Measurements from ENCODE around the gene MAEA.

MAEA gene

DNA sequence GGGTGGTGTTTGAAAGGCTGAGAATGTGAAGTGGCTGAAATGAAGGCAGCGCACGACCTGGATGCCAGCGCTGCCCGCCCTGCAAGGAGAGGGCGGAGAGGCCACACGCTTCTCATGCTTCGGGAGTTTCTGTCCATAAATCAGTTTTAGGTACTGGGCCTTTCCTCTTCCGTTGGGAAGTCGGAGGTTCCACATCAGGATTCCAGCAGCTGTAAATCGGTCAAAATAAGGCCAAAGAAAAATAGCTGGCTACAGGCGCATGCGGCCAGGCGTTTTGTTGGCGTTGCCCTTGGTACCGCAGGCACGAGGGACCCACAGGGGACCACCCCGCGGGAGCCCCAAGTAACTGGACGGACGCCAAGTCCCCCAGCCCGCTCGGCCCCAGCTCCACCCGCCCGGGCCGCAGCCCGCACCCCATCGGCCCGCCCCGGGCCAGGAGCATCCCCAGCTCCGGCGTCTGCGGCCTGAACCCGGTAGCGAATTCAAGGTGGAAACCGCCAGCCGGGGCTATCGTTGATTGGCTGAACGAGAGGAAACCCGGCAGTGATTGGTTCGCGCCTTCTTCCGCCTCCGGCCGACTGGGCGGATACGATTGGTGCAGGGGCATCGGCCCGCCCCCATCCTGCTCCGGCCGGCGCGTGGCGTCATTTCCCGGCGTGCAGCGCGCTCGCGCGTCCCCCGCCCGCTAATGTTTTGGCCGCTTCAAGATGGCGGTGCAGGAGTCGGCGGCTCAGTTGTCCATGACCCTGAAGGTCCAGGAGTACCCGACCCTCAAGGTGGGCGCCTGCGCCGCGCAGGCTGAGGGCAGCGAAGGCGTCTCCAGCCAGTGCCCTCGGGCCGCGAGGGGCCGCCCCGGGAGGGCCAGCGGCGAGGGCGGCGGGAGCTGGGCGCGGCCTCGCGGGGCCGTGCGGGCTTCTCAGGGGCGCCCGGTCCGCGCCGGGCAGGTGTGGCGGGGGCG lies at the start of gene MAEA:
Gene MAEA (plus strand): TSS at position 685 of the 958 bp plus-strand sequence. CDS start 23 bp downstream, at position 708.
- peak; percentile 98 for DNase-seq

DNA sequence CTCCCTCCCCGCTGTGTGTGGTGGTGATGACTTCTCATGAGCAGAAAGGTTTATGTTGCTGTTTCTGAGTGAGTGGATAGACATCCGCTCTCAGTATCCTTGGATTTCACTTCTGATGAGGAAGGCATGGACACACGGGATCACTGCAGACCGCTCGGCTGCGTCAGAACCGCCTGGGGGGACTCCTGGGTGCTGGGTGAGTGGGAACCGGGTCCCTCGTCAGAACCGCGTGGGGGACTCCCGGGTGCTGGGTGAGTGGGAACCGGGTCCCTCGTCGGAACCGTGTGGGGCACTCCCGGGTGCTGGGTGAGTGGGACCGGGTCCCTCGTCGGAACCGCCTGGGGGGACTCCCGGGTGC lies 49.8 kb upstream of the MAEA start:
- no peak for DNase-seq

- no peak for DNase-seq
Measured at GRCh38 chr4:1240721-1241465, 48.8 kb upstream of the MAEA start.

DNA sequence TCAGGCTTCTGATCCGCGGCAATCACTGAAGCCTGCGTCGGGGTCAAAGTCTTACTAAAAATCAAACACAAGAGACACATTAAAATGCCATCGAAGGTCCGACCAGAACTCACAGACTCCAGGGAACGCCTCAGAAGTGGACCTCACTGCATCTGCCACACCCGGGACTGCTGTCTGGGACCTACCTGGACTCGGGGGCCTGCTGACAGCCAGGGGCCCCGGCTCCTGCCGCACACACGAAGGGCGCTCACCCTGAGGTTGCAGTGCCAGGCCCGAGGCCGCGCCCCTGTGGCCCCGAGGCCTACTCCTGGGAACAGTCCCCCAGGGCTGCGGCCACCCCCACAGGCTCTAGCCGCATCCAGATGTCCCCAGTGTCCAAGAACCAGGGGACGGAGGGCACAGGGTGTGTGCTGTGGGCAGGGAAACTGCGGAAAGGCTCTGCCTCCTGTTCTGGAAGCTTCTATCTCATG lies 48.2 kb upstream of the MAEA start:
- no peak for DNase-seq

GRCh38 chr4:1241936-1242505 lies 47.7 kb upstream of the MAEA start:
- no peak for DNase-seq

- no peak for DNase-seq
Measured at GRCh38 chr4:1242506-1243450, 46.9 kb upstream of the MAEA start.

DNA sequence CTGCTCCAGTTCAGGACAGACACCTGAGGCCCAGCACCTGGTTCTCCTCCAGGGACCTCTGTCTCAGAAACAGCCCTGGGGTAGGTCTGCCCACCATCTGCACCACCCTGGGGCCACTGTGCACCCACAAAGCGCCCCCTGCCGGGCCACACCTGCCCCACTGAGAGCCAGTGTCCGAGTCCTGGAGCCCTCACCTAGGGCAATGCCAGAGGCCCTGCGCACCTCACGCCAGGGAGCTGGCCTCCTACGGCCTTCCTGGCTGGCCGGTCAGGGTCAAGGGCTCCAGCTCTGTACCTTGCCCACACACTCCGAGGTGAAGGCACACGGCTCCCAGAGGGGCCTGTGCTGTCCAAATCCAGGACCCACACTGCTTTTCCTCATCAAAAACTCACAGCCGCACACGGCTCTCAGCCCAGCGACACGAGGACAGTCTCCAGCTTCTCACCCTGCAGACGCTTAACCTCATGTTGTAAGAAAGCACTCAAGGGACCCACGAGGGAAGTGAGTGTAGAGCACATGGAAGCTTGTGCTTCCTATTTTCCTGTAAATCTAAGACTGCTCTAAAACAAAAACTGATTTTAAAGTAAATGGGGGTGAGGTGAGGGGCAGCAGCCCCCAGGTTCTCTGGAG lies 46.1 kb upstream of the MAEA start:
- DNase-seq: peak; percentile 61

- no peak for DNase-seq
Measured at GRCh38 chr4:1244081-1244977, 45.4 kb upstream of the MAEA start.

DNA sequence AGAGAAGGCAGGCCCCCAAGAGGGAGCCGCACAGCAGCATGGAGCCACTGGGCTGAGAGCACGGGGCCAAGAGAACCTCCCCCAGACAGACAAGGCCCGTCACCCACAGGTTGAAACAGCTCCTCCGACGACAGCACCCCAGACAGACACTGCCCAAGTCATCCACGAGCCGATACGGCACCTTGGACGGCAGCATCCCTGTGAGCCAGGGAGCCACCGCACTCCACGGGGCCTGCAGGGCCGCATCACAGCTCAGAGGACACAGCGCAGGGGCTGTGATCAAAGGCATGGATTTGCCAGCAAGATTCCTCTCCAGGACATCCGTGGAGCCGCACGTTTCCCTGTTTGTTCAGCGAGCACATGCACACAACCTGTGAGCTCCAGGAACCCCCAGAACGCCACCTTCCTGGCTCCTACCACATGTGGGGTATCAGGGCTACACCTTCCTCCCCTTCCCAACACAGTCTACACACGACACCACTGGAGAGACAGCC lies 44.7 kb upstream of the MAEA start:
- DNase-seq: no peak

DNA sequence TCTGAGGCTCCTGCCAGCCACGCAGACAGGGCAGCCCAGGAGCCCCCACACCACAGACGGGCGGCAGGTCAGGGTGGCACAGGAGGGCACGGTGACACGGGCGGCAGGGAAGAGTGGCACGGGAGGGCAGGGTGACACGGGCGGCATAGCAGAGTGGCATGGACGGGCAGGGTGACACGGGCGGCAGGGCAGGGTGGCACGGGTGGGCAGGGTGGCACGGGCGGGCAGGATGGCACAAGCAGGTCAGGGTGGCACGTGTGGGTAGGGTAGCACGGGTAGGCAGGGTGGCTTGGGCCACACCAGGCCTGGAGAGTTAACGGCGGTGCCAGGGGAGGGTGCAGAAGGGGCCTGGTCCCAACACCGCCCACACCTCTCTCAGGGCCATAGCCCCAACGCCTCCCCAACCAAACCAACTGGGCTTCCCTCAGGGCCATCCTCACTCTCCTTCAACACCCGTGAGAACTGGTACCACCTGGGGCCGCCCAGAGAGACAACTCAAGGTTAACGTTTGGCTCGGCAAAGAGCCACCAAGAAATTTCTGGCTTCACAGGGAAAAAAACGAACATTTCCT lies 44.1 kb upstream of the MAEA start:
- no peak for DNase-seq

- DNase-seq: no peak
Measured at GRCh38 chr4:1246111-1246881, 43.4 kb upstream of the MAEA start.

- peak; percentile 15 for DNase-seq
Measured at GRCh38 chr4:1246901-1247863, 42.5 kb upstream of the MAEA start.

GRCh38 chr4:1247864-1248244 lies 41.8 kb upstream of the MAEA start:
- no peak for DNase-seq

DNA sequence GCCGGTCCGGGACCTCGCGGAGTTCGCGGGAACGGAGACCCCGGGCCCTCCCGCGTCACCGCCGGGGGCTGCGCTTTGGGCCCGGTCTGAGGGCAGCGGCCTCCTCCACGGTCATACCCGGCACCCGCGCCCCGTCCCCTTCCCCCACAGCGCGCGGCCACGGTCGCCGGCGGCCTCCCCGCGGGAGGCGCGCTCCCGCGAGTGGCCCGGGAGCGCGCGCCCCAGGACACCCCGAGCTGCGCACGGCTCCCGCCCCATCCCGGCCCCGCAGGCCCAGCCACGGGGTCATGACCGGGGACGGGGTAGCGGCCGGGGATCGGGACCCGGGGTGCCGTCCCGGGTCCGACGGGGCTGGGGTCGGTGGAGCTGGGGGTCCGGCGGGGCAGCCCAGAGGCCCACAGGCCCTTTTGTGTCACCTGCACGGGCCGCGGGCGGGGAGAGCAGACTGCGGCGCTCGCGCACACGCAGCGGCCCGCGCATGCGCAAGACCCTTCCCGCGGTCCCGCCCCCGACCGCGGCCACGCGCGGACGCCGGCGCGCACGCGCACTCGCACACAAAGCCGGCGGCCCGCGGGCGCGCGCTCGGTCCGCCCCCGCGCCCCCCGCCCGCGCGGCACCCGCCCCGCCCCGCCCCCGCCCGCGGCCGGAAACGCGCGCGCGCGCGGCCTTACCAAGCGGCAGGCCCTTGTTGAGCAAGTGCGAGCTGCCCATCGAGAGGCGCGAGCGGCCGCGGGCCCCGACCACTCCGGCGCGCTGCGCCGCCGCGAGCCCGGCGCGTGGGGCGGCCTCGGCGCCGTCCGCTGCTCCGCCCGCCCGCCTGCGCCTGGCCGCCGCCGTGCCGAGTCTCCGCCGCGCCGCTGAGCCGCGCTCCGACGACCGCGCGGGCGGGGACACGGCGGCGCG lies 41.2 kb upstream of the MAEA start, which contains the start of gene CTBP1:
Gene CTBP1 (minus strand): TSS at position 886 of the 903 bp plus-strand sequence. CDS start 7,799 bp downstream, outside the sequence.
- peak; percentile 83 for DNase-seq

DNA sequence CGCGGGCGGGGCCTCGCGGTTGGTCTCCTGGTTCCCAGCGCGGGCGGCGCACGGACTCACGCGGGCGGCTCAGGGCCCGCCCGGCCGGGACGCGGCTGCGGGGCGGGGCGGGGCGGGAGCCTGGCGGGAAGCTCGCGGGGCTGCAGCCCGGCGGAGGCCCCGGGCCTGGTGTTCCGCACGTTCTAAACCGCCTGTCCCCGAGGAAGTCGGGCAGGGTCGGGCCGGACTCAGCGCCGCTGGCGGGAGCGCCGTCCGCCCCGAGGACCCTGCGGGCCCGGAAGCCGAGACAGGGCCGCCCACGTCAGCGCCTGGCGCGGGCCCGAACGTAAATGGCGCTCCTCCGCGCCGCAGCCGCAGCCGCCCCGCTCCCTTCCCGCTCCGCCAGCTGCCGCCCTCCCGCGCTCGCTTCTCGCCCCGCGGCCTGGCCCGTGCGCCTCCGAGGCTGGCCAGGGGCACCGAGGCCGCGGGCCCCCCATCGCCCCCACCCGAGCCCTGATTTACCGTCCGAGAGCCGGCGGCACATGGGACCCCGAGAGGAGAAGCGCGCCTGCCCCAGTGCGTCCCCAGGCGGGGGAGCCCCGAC lies 40.5 kb upstream of the MAEA start:
- DNase-seq: peak; percentile 86

DNA sequence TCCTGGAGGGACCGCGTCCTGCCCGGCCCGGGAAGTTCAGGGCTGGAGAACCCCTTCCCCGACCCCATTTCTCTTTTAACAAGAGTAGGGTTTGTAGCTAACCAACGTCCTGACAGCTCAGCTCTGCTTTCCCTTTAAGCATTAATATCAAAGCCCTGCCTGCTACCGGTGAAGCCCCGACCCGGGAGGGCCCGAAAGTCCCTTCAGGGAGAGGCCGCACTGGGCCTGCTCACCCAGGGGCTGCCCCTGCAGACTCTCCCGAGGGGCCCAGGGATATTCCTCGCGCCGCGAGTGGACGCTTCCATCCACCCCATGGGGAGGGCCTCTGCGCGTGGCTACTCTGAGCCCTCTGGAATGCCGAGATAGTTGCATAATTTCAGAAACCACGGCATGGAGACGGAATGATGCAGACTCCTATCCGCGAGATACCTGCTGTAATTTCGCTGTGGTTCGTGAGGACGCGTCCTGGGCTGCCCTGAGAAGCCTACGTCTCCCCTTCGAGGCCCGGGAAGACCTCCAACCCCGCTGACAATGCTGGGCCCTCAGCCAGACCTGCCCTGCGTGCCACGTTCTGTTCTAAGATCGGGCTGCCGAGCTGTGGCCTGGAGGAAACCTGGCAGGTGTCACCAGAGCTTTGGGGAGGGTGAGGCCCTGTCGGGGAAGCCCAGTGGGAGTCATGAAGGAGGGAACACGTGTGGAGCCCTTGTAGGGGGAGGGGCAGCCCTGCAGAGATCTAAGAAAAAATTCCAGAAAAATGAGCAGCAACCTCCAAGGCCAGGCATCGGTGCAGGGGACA lies 39.8 kb upstream of the MAEA start:
- peak; percentile 11 for DNase-seq

Data from inflammatory macrophage treated with lipopolysaccharide for 4 hours (primary cell).